HG03460 (cell line): ENCODE measurements around the gene MRPL58.
A peak's percentile ranks its signal among the peaks of the same experiment; 100 is the strongest.
"Not testable (repeated sequence)": the region's sequence is repeated elsewhere in the genome, so short reads cannot be mapped to it uniquely, and the experiment has no call there.

Experiments used
- ATAC-seq: cut with Tn5 transposase; IDR thresholded peaks from one replicate; pipeline ENCODE4 v1.9.1; 2021; ENCODE audit not compliant: unreplicated experiment

The MRPL58 gene

GRCh38 chr17:75012346-75013091 is at the start of gene MRPL58:
Gene MRPL58 (plus strand): TSS chr17:75012670. CDS start chr17:75012687, 17 bp downstream.
- ATAC-seq, result peak; percentile 83

GRCh38 chr17:74963656-74964055 is 48.8 kb upstream of the MRPL58 start:
- no peak for ATAC-seq

- no peak for ATAC-seq
Observed at GRCh38 chr17:74964246-74964761, 48.2 kb upstream of the MRPL58 start.

GRCh38 chr17:74964988-74965622 is 47.4 kb upstream of the MRPL58 start:
- ATAC-seq, result no peak

- no peak for ATAC-seq
Observed at GRCh38 chr17:74968361-74968780, 44.1 kb upstream of the MRPL58 start.

- ATAC-seq, result not testable (repeated sequence)
Observed at GRCh38 chr17:74969501-74969900, 43.0 kb upstream of the MRPL58 start.

- ATAC-seq, result no peak
Observed at GRCh38 chr17:74970395-74970794, 42.1 kb upstream of the MRPL58 start.

GRCh38 chr17:74971069-74971841 is 41.2 kb upstream of the MRPL58 start:
- ATAC-seq, result no peak

- ATAC-seq, result no peak
Observed at GRCh38 chr17:74971842-74972106, 40.7 kb upstream of the MRPL58 start.

- ATAC-seq, result no peak
Observed at GRCh38 chr17:74972107-74972972, 40.1 kb upstream of the MRPL58 start, which contains the start of gene HID1. Gene HID1 (minus strand): TSS chr17:74972759. CDS start chr17:74972656, 103 bp downstream.

- ATAC-seq, result no peak
Observed at GRCh38 chr17:74972973-74973328, 39.5 kb upstream of the MRPL58 start.

- ATAC-seq, result no peak
Observed at GRCh38 chr17:74975943-74976342, 36.5 kb upstream of the MRPL58 start.

GRCh38 chr17:74977802-74978201 is 34.7 kb upstream of the MRPL58 start:
- no peak for ATAC-seq

GRCh38 chr17:74978240-74978639 is 34.2 kb upstream of the MRPL58 start:
- ATAC-seq, result no peak

- ATAC-seq, result no peak
Observed at GRCh38 chr17:74979408-74980146, 32.9 kb upstream of the MRPL58 start.

- no peak for ATAC-seq
Observed at GRCh38 chr17:74981318-74981978, 31.0 kb upstream of the MRPL58 start.

GRCh38 chr17:74981979-74982662 is 30.3 kb upstream of the MRPL58 start:
- no peak for ATAC-seq

- not testable (repeated sequence) for ATAC-seq
Observed at GRCh38 chr17:74982663-74983313, 29.7 kb upstream of the MRPL58 start.

GRCh38 chr17:74986206-74986576 is 26.3 kb upstream of the MRPL58 start:
- no peak for ATAC-seq
